ENCODE results near the gene MEIS3. TPM values are rescaled to one million over a fixed set of nuclear protein-coding genes. Genes with fewer than 3 reads are reported as not detected.

The MEIS3 gene
- 27.7 to 39.5 TPM (median 34.3 TPM) in 5 replicates for total RNA-seq (2022; extraction: Qiagen RNA extraction; ENCODE audit: low read depth)

GRCh38 chr19:47419030-47419783 lies at the start of gene MEIS3:
MEIS3 (minus strand) TSS chr19:47419527; CDS start chr19:47419081, 446 bp downstream.

Other genes starting within 250 kb of the MEIS3 start
- 19.6 to 36.3 TPM (median 29.0 TPM) in 5 replicates for gene BBC3, start 188.3 kb downstream of the MEIS3 start, total RNA-seq (2022; extraction: Qiagen RNA extraction; ENCODE audit: low read depth)
- gene CCDC9, start 163.0 kb downstream of the MEIS3 start, total RNA-seq (2022; extraction: Qiagen RNA extraction; ENCODE audit: low read depth), result 23.5 to 25.4 TPM (median 24.0 TPM) in 5 replicates
- gene INAFM1, start 144.6 kb downstream of the MEIS3 start, total RNA-seq (2022; extraction: Qiagen RNA extraction; ENCODE audit: low read depth), result 3.9 to 11.7 TPM (median 10.7 TPM) in 5 replicates
- 0.91 to 2.3 TPM (median 1.9 TPM) in 5 replicates for gene C5AR1, start 109.7 kb downstream of the MEIS3 start, total RNA-seq (2022; extraction: Qiagen RNA extraction; ENCODE audit: low read depth)
- 1.0 to 2.6 TPM (median 1.5 TPM) in 5 replicates for gene C5AR2, start 87.4 kb downstream of the MEIS3 start, total RNA-seq (2022; extraction: Qiagen RNA extraction; ENCODE audit: low read depth)
- gene DHX34, start 70.2 kb downstream of the MEIS3 start, total RNA-seq (2022; extraction: Qiagen RNA extraction; ENCODE audit: low read depth), result 22.8 to 35.5 TPM (median 34.0 TPM) in 5 replicates
- 0.26 to 0.44 TPM (median 0.35 TPM) in 5 replicates for gene SLC8A2, start 52.4 kb upstream of the MEIS3 start, total RNA-seq (2022; extraction: Qiagen RNA extraction; ENCODE audit: low read depth)
- 16.1 to 27.2 TPM (median 20.3 TPM) in 5 replicates for gene KPTN, start 64.7 kb upstream of the MEIS3 start, total RNA-seq (2022; extraction: Qiagen RNA extraction; ENCODE audit: low read depth)
- 79.9 to 112 TPM (median 91.8 TPM) in 5 replicates for gene NAPA, start 95.5 kb upstream of the MEIS3 start, total RNA-seq (2022; extraction: Qiagen RNA extraction; ENCODE audit: low read depth)
- not detected in 5 replicates for gene ZNF541, start 153.6 kb upstream of the MEIS3 start, total RNA-seq (2022; extraction: Qiagen RNA extraction; ENCODE audit: low read depth)
- 10.4 to 16.1 TPM (median 13.6 TPM) in 5 replicates for gene BICRA, start 189.6 kb upstream of the MEIS3 start, total RNA-seq (2022; extraction: Qiagen RNA extraction; ENCODE audit: low read depth)

Data from A549 treated with RU486 at 1 μM for 4 hours (cell line).